NCI-H1105 treated with DMSO at 0.1 percent for 48 hours (cell line): Measurements from ENCODE around the gene DYNC1LI1.
A peak's percentile ranks its signal among the peaks of the same experiment; 100 is the strongest.
"Not testable (repeated sequence)": the region's sequence is repeated elsewhere in the genome, so short reads cannot be mapped to it uniquely, and the experiment has no call there.

Experiments used
- DNase-seq: peaks from one replicate; lab custom pipeline; 2025; lab: John Stamatoyannopoulos, UW

DYNC1LI1 gene

DNA sequence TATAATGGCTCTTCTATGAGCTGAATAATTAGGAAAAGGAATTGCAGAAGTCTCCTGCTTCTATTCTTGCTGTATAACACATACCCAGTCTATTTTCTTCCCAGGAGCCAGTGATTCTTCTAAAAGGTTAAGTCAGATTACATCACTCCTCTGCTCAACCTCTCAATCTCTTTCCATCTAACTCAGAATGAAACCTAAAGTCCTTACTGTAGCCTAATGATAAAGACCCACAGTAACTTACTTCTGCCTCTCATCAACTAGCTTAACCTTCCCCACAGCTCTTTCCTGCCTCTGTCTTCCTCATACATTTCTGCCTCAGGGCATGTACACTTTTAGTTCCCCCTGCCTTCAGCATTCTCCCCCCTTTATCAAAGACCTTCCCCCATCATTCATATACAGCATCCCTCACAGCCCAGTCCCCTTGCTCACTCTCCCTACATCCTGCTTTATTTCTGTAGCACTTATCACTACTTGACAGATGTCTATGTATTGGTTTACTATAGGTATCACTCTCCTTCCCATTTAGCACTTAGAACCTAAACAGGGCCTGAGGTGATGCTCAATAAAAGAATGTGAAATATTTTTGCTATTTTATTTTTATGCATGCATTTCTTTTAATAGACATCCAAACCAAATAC lies 39.5 kb downstream of the DYNC1LI1 start:
- DNase-seq, result no peak

DNA sequence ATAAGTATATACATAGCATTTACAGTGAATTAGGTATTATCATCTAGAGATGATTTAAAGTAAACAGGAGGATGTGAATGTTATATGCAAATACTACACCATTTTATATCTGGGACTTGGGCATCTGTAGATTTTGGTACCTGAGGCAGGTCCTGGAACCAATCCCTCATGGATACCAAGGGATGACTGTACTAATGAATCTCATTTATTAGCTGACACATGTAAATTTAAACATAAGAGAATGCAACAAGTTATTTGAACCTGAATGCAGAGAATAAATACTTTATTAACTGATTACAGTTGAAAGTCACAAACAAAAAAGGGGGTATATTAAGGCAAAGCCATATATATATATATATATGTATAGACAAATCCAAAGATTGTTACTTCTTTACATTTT lies 44.9 kb downstream of the DYNC1LI1 start:
- DNase-seq, result no peak

DNA sequence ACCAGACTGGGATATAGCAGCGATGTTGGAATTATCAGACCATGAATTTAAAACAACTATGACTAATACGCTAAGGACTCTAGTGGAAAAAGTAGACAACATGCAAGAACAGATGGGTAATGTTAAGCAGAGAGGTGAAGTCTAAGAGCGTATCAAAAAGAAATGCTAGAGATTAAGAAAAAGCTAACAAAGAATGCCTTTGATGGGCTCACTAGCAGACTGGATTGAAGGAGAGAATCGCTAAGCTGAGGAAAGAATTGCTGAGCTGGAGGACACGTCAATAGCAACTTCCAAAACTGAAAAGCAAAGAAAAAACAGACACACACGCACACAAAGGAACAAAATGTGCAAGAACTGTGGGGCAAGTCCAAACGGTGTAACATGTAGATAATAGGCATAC lies 48.0 kb downstream of the DYNC1LI1 start:
- DNase-seq, result no peak

DNA sequence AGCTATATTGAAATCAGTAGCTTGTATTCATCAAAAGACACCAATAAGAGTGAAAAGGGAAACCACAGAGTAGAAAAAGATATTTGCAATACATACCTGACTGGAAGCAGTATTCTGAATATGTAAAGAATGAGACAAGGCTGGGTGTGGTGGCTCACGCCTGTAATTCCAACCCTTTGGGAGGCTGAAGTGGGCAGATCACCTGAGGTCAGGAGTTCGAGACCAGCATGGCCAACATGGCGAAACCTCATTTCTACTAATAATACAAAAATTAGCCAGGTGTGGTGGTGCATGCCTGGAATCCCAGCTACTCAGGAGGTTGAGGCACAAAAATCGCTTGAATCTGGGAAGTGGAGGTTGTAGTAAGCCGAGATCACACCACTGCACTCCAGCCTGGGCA lies 51.7 kb downstream of the DYNC1LI1 start:
- DNase-seq, result not testable (repeated sequence)

DNA sequence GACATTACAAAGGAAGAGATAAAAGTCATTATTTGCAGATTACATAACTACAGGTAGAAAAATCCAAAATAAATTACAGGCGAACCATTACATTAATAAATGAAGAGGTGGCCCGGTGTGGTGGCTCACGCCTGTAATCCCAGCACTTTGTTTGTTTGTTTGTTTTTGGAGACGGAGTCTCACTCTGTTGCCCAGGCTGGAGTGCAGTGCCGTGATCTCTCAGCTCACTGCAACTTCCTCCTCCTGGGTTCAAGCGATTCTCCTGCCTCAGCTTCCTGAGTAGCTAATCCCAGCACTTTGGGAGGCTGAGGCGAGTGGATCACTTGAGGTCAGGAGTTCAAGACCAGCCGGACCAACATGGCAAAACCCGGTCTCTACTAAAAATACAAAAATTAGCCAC lies 53.9 kb downstream of the DYNC1LI1 start:
- DNase-seq, result not testable (repeated sequence)

DNA sequence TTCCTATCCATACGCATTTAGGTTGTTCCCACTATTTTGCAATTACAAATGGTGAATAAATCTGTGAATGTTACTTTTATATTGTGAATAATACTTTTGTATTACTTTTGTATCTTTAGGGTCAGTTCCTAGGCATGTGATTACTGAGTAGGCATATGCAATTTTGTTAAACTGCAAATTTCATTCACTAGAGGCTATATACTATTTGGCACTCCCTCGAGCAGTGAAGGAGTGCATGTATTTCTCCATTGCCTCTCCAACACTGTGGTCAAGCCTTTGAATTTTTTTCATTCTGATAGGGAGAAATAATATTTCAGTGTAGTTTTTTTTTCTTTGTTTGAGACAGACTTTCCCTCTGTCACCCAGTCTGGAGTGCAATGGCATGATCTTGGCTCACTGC lies 59.7 kb downstream of the DYNC1LI1 start:
- no peak for DNase-seq

DNA sequence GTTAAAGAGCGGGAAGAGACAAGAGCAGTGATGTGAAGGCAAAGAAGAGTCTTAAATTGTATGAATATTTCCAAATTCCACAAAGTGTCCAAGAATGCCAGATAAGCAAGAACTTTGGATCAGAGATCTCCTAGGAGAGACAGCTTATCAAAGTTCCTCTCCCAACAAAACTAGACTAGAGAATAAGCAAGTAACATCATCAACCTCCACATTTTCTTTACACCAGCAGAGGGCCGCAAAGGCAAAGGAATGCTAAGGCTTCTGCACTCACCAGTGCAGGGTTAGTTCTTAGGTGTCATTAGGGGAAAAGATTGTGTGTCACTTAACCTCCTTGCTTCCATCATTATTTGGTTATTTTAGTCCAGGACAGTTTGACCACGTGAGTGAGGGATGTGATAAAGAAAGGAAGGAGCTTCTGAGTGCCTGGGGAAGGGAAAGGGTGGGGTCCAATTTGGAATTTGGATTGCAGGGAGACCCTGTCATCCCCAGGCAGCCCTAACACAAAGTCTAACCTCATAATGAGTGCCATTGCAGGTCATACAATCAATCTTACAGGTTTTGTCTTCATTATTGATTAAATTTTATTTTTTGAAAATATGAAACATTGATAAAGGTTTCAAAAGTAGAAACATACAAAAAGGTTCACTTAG lies 60.5 kb downstream of the DYNC1LI1 start:
- peak; percentile 42 for DNase-seq

DNA sequence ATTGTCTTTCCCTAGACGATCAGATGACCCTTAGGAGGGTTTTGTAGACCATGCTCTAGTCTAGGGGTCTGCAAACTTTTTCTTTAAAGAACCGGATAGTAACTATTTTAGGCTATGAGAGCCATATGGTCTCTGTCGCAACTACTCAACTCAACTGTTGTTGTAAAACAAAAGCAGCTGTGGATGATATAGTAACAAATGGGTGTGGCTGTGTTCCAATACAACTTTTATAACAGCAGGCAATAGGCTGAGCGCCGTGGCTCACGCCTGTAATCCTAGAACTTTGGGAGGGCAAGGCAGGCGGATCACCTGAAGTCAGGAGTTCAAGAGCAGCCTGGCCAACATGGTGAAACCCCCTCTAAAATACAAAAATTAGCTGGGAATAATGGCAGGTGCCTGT lies 61.9 kb downstream of the DYNC1LI1 start:
- DNase-seq, result no peak

DNA sequence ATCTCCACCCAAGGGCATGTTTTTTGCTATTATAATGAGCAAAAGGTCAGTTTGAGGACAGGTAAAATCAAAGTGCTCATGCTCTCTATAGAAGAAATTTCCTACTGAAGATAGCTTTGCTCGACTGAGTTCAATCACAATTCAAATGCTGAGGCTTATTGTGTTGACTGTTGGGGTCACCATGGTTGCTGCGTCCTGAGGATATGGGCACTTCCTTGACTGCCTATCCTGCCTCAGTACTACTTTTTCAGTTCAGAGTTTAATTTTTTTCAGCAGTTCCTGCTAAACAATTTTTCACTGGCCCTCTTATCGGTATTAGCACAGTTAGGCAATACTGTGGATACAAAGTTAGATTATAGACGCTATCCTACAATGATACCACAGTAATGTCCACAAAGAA lies 64.2 kb downstream of the DYNC1LI1 start:
- no peak for DNase-seq

DNA sequence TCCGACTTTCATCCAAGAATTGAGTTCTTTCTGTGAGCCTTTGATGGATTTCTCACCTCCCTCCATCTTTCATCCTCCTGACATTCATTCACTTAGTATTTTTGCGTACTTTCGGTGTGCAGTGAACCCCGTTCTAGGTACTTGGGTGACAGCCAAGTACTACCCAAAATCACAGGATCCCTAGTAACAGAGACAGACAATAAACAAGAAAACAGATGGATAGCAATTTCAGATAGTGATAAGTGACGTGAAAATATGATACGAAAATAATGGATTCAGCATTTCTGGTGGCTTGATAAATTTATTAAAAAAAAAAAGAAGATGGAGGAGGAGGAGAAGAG lies 67.7 kb downstream of the DYNC1LI1 start:
- DNase-seq, result no peak

DNA sequence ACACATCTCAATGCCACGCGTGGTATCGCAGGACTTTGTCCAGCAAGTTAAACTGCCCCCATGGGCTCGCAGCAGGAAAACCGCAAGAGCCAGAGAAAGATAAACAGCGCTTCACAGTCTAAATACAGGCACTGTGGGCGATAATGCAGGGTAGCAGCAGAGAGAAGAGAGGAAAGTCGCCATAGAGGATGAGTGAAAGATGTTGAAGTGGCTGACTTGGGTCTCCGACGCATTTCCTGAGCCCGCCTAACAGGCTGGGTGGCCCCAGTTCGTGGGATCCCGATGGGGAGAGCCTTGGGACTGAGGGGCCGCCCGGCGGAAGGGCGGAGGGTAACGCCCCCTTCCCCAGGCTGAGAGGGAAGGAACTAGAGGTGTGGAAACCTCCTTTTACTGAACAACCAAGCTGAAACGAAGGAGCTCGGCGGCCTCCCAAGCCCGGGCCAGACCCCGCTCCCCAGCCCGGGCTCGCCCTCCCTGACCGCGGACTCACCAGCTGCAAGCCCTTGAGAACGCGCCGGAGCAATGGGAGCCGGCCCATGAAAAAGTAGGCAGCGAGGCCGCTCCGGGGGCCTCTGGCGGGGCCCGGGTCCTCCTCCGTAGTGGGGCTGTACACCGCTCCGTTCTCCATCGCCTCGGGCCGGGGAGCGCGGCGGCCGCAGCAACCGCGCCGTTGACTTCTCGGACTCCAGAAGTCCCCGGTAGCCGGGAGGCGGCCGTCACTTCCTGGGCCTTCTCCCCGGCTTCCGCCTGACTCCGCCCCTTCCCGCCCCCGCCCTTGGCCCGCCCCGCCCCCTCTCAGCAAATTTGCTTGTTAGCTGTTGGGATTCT lies 68.3 kb downstream of the DYNC1LI1 start, which contains the start of gene CMTM6:
TSS of gene CMTM6 (minus strand) at position 735 of the 828 bp plus-strand sequence. CDS start at position 628, 107 bp downstream.
- DNase-seq, result peak; percentile 62

DNA sequence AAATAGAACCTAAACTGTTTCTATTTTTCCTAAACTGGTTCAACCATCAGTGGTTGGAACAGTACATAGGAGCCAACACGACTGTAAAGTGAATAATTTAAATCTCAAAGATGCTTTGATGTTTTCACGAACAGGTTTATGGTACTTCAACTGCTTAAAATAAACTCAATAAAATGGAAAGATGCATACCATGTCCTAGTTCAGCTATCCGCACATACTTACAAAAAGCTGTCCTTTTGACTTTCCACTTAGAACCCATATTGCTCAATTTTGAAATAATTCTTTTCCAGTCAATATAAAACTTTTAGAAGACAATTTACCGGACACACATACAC lies 68.9 kb downstream of the DYNC1LI1 start:
- no peak for DNase-seq

DNA sequence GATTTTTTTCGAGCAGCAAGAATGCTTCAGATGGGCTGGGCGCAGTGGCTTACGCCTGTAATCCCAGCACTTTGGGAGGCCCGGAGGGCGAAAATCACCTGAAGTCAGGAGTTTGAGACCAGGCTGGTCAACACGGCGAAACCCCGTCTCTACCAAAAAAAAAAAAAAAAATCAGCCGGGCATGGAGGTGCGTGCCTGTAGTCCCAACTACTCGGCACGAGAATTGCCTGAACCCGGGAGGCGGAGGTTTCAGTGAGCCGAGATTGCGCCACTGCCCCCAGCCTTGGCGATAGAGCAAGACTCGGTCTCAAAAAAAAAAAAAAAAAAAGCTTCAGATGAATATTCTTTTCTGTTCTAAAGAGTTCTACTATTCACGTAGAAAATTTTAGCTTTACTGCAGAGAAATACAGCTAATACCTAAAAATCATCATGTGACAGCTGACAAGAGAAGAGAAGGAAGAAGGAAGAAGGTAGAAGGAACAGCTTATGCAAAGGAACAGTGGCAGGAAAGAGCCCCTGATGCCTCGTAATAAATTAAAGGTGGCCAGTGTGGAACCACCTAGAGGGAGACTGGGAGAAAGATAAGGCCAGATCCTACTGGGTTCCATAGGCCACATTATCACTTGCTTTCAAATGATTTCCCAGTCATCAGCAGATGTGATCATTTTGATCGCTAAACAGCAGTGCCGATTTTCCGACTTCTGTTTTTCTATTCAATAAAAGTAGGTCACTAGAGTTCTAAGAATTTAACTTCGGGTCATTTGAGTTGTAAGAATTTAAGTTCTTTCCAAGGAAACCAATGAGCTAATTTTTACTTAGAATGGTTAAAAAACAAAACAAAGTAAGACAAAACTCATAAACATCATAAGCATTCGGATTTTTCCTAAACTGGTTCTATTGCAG lies 69.5 kb downstream of the DYNC1LI1 start:
- no peak for DNase-seq

DNA sequence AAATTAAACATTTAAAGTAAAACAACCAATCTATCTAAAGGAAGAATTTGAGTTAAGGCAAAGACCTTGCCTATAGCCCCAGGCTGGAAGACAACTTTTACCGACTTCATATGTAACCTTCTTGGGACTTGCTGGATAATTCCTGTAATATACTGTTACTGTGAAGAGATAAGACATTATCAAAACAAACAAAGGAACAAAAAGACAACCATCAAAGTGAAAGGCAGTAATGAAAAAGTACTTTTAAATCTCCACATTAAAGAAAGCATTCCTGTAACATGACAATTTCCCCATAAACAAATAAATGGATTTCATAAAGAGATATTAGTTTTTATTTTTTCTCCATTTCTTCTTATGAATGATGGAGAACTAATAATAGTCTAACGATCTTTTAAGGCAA lies 70.4 kb downstream of the DYNC1LI1 start:
- no peak for DNase-seq

DNA sequence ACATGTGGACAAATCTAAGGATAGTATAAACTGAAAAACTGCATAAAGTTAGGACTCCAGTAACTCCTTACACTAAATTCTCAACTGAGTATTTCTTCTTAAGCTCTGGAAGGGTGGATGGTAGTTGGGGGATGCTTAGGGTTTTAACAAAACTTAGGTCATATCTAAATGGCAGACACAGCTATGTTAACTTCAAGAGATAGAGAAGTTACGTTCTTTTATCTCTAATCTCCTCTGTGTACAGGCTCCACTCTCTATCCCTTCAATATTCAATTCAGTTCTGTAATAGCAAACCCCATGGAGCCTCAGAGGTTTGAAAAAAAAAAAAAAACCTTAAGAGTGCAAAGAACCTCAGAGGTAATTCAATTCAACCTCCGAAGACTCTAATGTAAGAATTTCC lies 71.1 kb downstream of the DYNC1LI1 start:
- DNase-seq, result no peak

DNA sequence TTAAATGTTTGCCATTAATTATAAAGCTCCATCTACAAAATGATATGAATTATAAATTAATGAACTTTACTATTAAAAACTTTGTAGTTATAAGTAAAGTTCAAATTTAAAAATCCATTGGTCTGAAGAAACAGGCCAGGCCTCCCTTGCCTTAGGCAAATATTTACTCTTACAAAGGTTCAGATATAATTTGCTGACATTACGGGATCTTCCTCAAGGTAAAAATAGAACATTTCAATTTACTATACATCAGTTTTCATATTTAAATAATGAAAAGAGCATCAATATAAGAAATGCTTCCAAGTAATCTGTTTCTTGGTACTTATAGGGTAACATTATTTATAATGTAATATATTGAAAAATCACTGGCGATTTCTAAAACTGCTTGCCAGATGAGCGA lies 71.7 kb downstream of the DYNC1LI1 start:
- no peak for DNase-seq

DNA sequence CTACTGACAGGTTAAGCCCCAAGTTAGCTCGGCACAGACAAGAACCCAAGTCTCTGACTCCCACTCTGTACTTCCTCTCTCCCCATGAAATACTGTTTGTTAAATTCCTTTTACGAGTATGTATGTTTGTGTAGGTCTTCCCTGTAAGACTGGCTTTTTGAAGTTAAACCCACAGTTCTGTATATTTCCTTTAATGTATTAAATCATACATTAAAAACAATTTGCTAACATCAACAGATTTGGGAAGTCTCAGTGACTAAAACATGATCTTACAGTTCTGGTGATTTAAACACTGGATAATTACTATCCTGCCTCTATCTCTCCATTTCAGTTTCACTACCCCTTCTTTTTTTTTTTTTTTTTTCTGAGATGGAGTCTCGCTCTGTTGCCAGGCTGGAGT lies 72.4 kb downstream of the DYNC1LI1 start:
- no peak for DNase-seq

DNA sequence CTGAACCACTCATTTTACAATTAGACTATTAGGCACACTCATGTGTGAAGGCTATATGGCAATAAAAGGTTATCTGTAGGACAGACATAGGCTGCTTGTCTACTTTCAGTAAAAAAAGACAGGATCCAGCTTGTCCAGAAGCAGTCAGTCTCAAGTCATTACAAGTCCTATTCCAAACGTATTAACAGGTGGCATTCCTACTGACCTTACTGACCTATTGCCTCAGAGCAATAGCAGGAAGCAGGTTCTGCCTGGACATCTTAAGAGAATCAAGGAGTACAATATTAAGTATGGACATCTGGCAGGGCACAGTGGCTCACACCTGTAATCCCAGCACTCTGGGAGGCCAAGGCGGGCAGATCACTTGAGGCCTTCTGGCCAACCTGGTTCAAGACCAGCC lies 75.0 kb downstream of the DYNC1LI1 start:
- peak; percentile 8 for DNase-seq

DNA sequence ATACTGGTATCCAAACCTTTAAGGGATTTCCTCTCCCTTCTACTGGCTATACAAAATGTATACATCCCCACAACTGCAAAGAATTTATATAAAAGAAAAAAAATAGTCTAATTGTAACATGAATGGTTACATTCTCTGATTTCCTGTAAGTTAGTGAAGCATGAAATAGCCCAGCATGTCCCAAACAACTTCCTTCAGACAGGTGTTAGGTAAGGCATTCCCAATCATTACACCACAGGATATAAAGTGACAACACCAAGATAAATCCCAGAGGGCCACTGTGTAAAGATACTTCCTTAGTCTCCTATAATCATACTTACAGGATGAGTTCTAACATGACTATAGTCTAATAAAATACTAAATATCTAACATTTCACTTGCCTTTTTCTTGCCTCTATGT lies 75.6 kb downstream of the DYNC1LI1 start:
- no peak for DNase-seq

DNA sequence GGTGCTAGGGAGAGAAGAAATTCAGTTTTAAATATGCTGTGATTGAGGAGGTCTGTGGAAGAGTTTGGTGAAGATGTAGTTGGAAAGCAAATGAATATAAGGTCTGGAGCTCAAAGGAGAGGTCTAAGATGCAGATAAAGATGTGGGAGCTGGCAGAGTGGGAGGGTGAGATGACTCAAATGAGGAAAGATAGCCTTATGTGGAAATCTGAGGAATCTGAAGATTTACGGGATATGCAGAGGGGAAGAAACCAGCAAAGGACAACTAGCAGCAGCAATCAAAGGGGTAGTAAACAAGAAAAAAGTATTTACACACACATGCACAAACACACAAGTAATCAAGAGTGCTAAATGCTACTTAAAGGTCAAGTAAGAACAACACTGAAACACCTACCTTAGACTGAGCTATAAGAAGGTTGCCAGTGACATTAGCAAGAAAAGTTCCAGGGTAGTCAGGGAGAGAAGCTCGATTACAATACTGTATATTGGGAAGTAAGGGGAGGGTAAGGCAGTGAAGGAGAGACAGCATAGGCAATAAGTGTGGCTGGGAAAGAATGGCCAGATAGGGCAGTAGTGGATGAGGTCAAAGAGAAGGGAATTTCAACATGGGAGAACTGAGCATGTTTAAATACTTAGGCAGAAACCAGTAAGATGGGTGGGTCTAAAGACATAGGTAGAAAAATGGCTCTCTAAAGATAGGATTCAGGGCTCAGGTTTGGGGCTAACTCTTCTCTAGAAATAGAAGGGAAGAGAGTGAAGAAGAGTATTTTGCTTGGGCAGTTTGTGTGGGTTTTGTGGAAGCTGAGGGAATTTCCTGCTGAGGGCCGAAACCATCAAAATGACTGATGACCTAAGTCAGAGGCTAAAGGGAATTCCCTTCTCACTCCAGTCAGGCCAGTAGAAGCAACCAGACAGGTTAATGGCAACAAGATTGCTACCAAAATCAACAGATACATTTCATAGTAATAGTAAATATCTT lies 76.9 kb downstream of the DYNC1LI1 start:
- no peak for DNase-seq
